ENCODE measurements around the gene SDF2L1. TPM values are rescaled to one million over a fixed set of nuclear protein-coding genes. Genes with fewer than 3 reads are reported as not detected.

The SDF2L1 gene
- total and polyA plus RNA-seq, 9 of the 15 experiments (the other 6 are each of a cell fraction or from before 2014, with no cell fraction given): 15.1 to 989 (median 124) TPM

DNA sequence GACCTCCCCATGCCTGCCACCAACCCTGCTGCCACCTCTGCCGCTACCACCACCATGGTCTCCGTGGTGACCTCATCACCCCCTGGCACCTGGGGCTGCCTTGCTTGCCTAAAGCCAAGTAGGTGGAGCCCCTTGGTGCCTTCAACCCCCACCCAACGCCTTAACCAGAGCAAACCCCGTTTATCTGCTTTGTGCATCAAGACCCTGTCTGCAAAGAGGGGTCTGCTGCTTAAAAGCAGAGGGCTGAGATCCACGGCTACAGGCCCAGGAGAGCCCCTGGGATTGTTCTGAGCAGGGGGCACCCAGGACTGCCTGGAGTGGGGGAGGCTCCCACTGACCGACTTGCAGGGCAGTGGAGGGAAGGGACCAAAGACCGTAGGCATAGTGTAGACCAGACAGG is 18.8 kb downstream of the SDF2L1 start (continued):
- TF ChIP-seq SIX5 (IDR thresholded peaks at IDR 0.05; ENCODE audit: borderline replicate concordance in 1 of 2, insufficient read depth in 1 of 2, low read depth in 1 of 2, low read length in 2 of 2) (0 out of 4 replicates have a peak, but pooled peaks of 1 of the 2 experiments have one; percentile 4), NCOA1 (IDR thresholded peaks at IDR 0.05; ENCODE audit: low read depth) (no peak), PTTG1 (tag; IDR thresholded peaks at IDR 0.05; ENCODE audit: low read depth) (no peak), RNF2 (IDR thresholded peaks at IDR 0.05) (no peak), ZBTB40 (IDR thresholded peaks at IDR 0.05) (no peak), ZBTB40 (CRISPR knock-in tag; IDR thresholded peaks at IDR 0.05) (no peak), ZNF133 (CRISPR knock-in tag; IDR thresholded peaks at IDR 0.05) (no peak), BHLHE40 (IDR thresholded peaks at IDR 0.05; ENCODE audit: low read length) (0 out of 2 replicates have a peak, but pooled peaks have one; percentile 7)
- TF ChIP-seq, protein P1, sequence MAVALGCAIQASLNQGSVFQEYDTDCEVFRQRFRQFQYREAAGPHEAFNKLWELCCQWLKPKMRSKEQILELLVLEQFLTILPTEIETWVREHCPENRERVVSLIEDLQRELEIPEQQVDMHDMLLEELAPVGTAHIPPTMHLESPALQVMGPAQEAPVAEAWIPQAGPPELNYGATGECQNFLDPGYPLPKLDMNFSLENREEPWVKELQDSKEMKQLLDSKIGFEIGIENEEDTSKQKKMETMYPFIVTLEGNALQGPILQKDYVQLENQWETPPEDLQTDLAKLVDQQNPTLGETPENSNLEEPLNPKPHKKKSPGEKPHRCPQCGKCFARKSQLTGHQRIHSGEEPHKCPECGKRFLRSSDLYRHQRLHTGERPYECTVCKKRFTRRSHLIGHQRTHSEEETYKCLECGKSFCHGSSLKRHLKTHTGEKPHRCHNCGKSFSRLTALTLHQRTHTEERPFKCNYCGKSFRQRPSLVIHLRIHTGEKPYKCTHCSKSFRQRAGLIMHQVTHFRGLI (CRISPR knock-in tag; IDR thresholded peaks at IDR 0.05): no peak
- TF ChIP-seq, protein P2, sequence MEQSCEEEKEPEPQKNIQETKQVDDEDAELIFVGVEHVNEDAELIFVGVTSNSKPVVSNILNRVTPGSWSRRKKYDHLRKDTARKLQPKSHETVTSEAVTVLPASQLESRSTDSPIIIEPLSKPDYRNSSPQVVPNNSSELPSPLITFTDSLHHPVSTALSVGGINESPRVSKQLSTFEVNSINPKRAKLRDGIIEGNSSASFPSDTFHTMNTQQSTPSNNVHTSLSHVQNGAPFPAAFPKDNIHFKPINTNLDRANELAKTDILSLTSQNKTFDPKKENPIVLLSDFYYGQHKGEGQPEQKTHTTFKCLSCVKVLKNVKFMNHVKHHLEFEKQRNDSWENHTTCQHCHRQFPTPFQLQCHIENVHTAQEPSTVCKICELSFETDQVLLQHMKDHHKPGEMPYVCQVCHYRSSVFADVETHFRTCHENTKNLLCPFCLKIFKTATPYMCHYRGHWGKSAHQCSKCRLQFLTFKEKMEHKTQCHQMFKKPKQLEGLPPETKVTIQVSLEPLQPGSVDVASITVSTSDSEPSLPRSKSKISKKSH (CRISPR knock-in tag; IDR thresholded peaks at IDR 0.05): no peak
- TF ChIP-seq, protein P3, sequence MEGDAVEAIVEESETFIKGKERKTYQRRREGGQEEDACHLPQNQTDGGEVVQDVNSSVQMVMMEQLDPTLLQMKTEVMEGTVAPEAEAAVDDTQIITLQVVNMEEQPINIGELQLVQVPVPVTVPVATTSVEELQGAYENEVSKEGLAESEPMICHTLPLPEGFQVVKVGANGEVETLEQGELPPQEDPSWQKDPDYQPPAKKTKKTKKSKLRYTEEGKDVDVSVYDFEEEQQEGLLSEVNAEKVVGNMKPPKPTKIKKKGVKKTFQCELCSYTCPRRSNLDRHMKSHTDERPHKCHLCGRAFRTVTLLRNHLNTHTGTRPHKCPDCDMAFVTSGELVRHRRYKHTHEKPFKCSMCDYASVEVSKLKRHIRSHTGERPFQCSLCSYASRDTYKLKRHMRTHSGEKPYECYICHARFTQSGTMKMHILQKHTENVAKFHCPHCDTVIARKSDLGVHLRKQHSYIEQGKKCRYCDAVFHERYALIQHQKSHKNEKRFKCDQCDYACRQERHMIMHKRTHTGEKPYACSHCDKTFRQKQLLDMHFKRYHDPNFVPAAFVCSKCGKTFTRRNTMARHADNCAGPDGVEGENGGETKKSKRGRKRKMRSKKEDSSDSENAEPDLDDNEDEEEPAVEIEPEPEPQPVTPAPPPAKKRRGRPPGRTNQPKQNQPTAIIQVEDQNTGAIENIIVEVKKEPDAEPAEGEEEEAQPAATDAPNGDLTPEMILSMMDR (IDR thresholded peaks at IDR 0.05 in 2 of 3, conservative IDR thresholded peaks at IDR 0.05 in 1 of 3; ENCODE audit: insufficient read depth in 2 of 3, low read depth in 1 of 3, low read length in 3 of 3): 0 out of 6 replicates have a peak, but pooled peaks of 1 of the 3 experiments have one; percentile 2
